Keratinocyte (primary cell): Measurements from ENCODE around the gene ESYT3. TPM values are rescaled to one million over a fixed set of nuclear protein-coding genes. Genes with fewer than 3 reads are reported as not detected.

Source experiments
- DNase-seq: peaks from one replicate; pipeline ENCODE4 v3.0.0-alpha.2; 2011; ENCODE audit warnings: low read depth, missing footprints, low spot score
- FAIRE-seq: peaks from 2 replicates; lab custom pipeline; 2011; peaks lifted over from hg19 to GRCh38; lab: Jason Lieb, UNC
- H2AFZ ChIP-seq: 2 replicates; pipeline ENCODE4 v1.6.0; 2012; ENCODE audit warnings: low read length, control low read depth, inconsistent platforms; ENCODE audit not compliant: control insufficient read depth
- H3K27ac ChIP-seq: 2 replicates; pipeline ENCODE4 v1.5.1; 2011; ENCODE audit warnings: low read length; ENCODE audit not compliant: control insufficient read depth, insufficient read depth
- H3K27me3 ChIP-seq: 3 replicates; pipeline ENCODE4 v1.6.0; 2011; ENCODE audit warnings: low read length; ENCODE audit not compliant: control insufficient read depth, insufficient read depth; ENCODE audit errors: extremely low read depth
- H3K36me3 ChIP-seq, 2 experiments: 2 replicates in 1 of 2; 3 replicates in 1 of 2; pipeline ENCODE4 v1.5.1; 2011; ENCODE audit warnings: low read length in 2 of 2, mild to moderate bottlenecking in 1 of 2; ENCODE audit not compliant: control insufficient read depth in 2 of 2, insufficient read depth in 2 of 2; ENCODE audit errors: extremely low read depth in 1 of 2
- H3K4me1 ChIP-seq: 3 replicates; pipeline ENCODE4 v1.5.1; 2011; ENCODE audit warnings: low read length; ENCODE audit not compliant: control insufficient read depth, insufficient read depth; ENCODE audit errors: extremely low read depth
- H3K4me2 ChIP-seq: 3 replicates; pipeline ENCODE4 v1.6.0; 2011; ENCODE audit warnings: low read depth, low read length; ENCODE audit not compliant: control insufficient read depth, insufficient read depth; ENCODE audit errors: extremely low read depth
- H3K4me3 ChIP-seq, 3 experiments: fragments of 200-600 bp in 1 of 3; sonication (generic) in 1 of 3; 2 replicates in 2 of 3; 3 replicates in 1 of 3; pipeline ENCODE4 v1.5.1; 2011 to 2016; ENCODE audit warnings: low read length in 3 of 3, mild to moderate bottlenecking in 3 of 3, control low read depth in 2 of 3, inconsistent platforms in 1 of 3, low read depth in 1 of 3, mixed read lengths in 1 of 3, mixed run types in 1 of 3, moderate library complexity in 1 of 3; ENCODE audit not compliant: control insufficient read depth in 2 of 3, insufficient read depth in 2 of 3; ENCODE audit errors: extremely low read depth in 1 of 3
- H3K79me2 ChIP-seq: 2 replicates; pipeline ENCODE4 v1.6.0; 2012; ENCODE audit warnings: low read length; ENCODE audit not compliant: control insufficient read depth, insufficient read depth
- H3K9ac ChIP-seq: 3 replicates; pipeline ENCODE4 v1.6.0; 2011; ENCODE audit warnings: low read length; ENCODE audit not compliant: control insufficient read depth, insufficient read depth; ENCODE audit errors: extremely low read depth
- H3K9me1 ChIP-seq: 3 replicates; pipeline ENCODE4 v1.6.0; 2011; ENCODE audit warnings: low read length; ENCODE audit not compliant: control insufficient read depth, insufficient read depth; ENCODE audit errors: extremely low read depth
- H3K9me3 ChIP-seq: 2 replicates; pipeline ENCODE4 v1.5.1; 2012; ENCODE audit warnings: low read depth, low read length; ENCODE audit not compliant: control insufficient read depth
- H4K20me1 ChIP-seq: 3 replicates; pipeline ENCODE4 v1.6.0; 2011; ENCODE audit warnings: low read length; ENCODE audit not compliant: control insufficient read depth, insufficient read depth; ENCODE audit errors: extremely low read depth
- CTCF ChIP-seq, 3 experiments: IDR thresholded peaks in 1 of 3; conservative IDR thresholded peaks in 1 of 3; optimal IDR thresholded peaks in 1 of 3; 2 replicates in 2 of 3; 3 replicates in 1 of 3; pipeline versions ENCODE3 to v1.5.1; 2011; ENCODE audit warnings: low read length in 3 of 3, mild to moderate bottlenecking in 3 of 3, moderate library complexity in 2 of 3, control low read depth in 1 of 3, inconsistent platforms in 1 of 3; ENCODE audit not compliant: insufficient read depth in 2 of 3; ENCODE audit errors: extremely low read depth in 1 of 3
- EZH2 ChIP-seq: IDR thresholded peaks from one replicate; pipeline ENCODE4 v1.6.1; 2012; ENCODE audit warnings: inconsistent platforms, mild to moderate bottlenecking, low read length, moderate library complexity
- dilution Hi-C: fragments of 300-500 bp; cut with MboI; formaldehyde crosslinking; loops from one replicate; pipeline ENCODE4 v1.7.0; 2020; ENCODE audit warnings: low sequenced_read_pairs; ENCODE audit not compliant: extremely low pct_ligation_motif_present
- polyA plus RNA-seq, 5 experiments: library from polyadenylated mRNA; depleted of rRNA in 3 of 5; stranded (reverse) in 3 of 5; stranded (forward) in 1 of 5; unstranded in 1 of 5; fragments of >200 nt; gene quantifications; 1 replicate in 1 of 5; 2 replicates in 3 of 5; 3 replicates in 1 of 5; pipeline versions ENCODE4 v1.2.1 to v1.2.3, GENCODE V29; 2011 to 2012; ENCODE audit warnings: missing spikeins in 2 of 5, low read depth in 1 of 5, low replicate concordance in 1 of 5

The ESYT3 gene
- polyA plus RNA-seq, 1 donor (not counting 4 experiments of a cell fraction or from before 2014, with no cell fraction given), result 0.62 TPM

GRCh38 chr3:138423316-138423715, 11.1 kb upstream of the ESYT3 start:
- H3K4me1 ChIP-seq, result no peaks in the 10 kb centered on the region
- H3K9ac ChIP-seq, result no peak overlapping the region
- H3K4me3 ChIP-seq, result no peak overlapping the region
- no peaks in the 10 kb centered on the region for H3K27me3 ChIP-seq
- no peaks in the 10 kb centered on the region for H3K9me1 ChIP-seq
- no peak overlapping the region for H2AFZ ChIP-seq
- TF ChIP-seq EZH2 (no peak), CTCF (optimal IDR thresholded peaks at IDR 0.05 in 1 of 3, IDR thresholded peaks at IDR 0.05 in 1 of 3, conservative IDR thresholded peaks at IDR 0.05 in 1 of 3; ENCODE audit: extremely low read depth in 1 of 3, insufficient read depth in 2 of 3, low read length in 3 of 3) (no peak)
- H3K36me3 ChIP-seq, result no peaks in the 10 kb centered on the region
- DNase-seq (no peak), FAIRE-seq (no peak)
- H3K27ac ChIP-seq, result no peak overlapping the region
- no peaks in the 10 kb centered on the region for H4K20me1 ChIP-seq
- H3K4me2 ChIP-seq, result no peak overlapping the region
- H3K79me2 ChIP-seq, result no peaks in the 10 kb centered on the region
- no peaks in the 10 kb centered on the region for H3K9me3 ChIP-seq
- dilution Hi-C loops, result no loop called here

GRCh38 chr3:138424323-138424722, 10.1 kb upstream of the ESYT3 start:
- TF ChIP-seq EZH2, result no peak
- TF ChIP-seq CTCF (optimal IDR thresholded peaks at IDR 0.05 in 1 of 3, IDR thresholded peaks at IDR 0.05 in 1 of 3, conservative IDR thresholded peaks at IDR 0.05 in 1 of 3; ENCODE audit: extremely low read depth in 1 of 3, insufficient read depth in 2 of 3, low read length in 3 of 3), result no peak
- Histone ChIP-seq H3K79me2 (no peaks in the 10 kb centered on the region), H4K20me1 (no peaks in the 10 kb centered on the region), H3K27ac (no peak overlapping the region), H3K4me1 (no peaks in the 10 kb centered on the region), H3K9me3 (no peaks in the 10 kb centered on the region), H3K4me3 (no peak overlapping the region), H3K36me3 (no peaks in the 10 kb centered on the region), H2AFZ (no peak overlapping the region), H3K9me1 (no peaks in the 10 kb centered on the region), H3K27me3 (no peaks in the 10 kb centered on the region), H3K9ac (no peak overlapping the region), H3K4me2 (no peak overlapping the region)
- no peak for FAIRE-seq
- dilution Hi-C loops, result no loop called here
- no peak for DNase-seq
